Measurements from ENCODE around the gene FCN2. TPM values are rescaled to one million over a fixed set of nuclear protein-coding genes. Genes with fewer than 3 reads are reported as not detected.

Gene FCN2
- total RNA-seq, 2 experiments from 2014 or later: not detected

- H3K4me2 ChIP-seq (ENCODE audit: low read length): peak overlapping the region; percentile 21; the same call in 1 of the 2 replicates
- TF ChIP-seq EZH2phosphoT487 (IDR thresholded peaks at IDR 0.05; ENCODE audit: borderline replicate concordance, low read depth, low read length): no peak
- TF ChIP-seq, protein P1, sequence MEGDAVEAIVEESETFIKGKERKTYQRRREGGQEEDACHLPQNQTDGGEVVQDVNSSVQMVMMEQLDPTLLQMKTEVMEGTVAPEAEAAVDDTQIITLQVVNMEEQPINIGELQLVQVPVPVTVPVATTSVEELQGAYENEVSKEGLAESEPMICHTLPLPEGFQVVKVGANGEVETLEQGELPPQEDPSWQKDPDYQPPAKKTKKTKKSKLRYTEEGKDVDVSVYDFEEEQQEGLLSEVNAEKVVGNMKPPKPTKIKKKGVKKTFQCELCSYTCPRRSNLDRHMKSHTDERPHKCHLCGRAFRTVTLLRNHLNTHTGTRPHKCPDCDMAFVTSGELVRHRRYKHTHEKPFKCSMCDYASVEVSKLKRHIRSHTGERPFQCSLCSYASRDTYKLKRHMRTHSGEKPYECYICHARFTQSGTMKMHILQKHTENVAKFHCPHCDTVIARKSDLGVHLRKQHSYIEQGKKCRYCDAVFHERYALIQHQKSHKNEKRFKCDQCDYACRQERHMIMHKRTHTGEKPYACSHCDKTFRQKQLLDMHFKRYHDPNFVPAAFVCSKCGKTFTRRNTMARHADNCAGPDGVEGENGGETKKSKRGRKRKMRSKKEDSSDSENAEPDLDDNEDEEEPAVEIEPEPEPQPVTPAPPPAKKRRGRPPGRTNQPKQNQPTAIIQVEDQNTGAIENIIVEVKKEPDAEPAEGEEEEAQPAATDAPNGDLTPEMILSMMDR (conservative IDR thresholded peaks at IDR 0.05; ENCODE audit: low read length): no peak
- BruUV-seq (replicated peaks): no TSS peak
- H3K9me3 ChIP-seq (ENCODE audit: low read length): no peaks in the 10 kb centered on the region
- ChIA-PET CTCF (ENCODE audit: unreplicated experiment) (no interaction called here), POLR2A (interaction anchor here (0.6 to 1.1 kb wide), 3 partner anchors 8 to 41 kb away, joined by 4 to 5 read pairs (median 4); no protein-coding TSS in a partner anchor)
- H3K27ac ChIP-seq (ENCODE audit: low read depth, low read length, poor library complexity, severe bottlenecking): no peak overlapping the region
- intact Hi-C loops (cut with micrococcal nuclease; ENCODE audit: unreplicated experiment): no loop called here
- no peak overlapping the region for H3K4me3 ChIP-seq (ENCODE audit: low read depth, low read length, poor library complexity, severe bottlenecking)
- peaks cover 27% of the 10 kb centered on the region for H3K4me1 ChIP-seq (ENCODE audit: insufficient read depth, low read length, poor library complexity, severe bottlenecking)
- no peaks in the 10 kb centered on the region for H3K36me3 ChIP-seq (ENCODE audit: insufficient read depth, low read length)
- H3K79me2 ChIP-seq (ENCODE audit: insufficient read depth, low read depth, low read length): no peaks in the 10 kb centered on the region
- H2AFZ ChIP-seq (ENCODE audit: low read length): peak overlapping the region; percentile 65
- peak; percentile 28 for DNase-seq (ENCODE audit: low spot score)
- H4K20me1 ChIP-seq (ENCODE audit: insufficient read depth, low read length): no peaks in the 10 kb centered on the region
- H3K9me2 ChIP-seq (ENCODE audit: insufficient read depth, low read length): no peaks in the 10 kb centered on the region
These were observed 9.0 kb downstream of the FCN2 start for GRCh38 chr9:134889386-134890154.

DNA sequence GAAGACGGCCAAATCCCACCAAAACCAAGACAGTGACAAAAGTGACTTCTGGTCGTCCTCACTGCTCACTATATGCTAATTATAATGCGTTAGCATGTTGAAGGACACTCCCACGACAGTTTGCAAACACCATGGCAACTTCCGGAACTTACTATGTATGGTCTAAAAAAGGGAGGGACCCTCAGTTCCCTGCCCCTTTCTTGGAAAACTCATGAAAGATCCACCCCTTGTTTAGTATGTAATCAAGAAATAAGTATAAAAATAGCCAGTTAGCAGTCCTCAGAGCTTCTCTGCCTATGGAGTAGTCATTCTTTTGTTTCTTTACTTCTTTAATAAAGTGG lies 9.5 kb downstream of the FCN2 start:
- CTCF ChIA-PET (ENCODE audit: unreplicated experiment): no interaction called here
- DNase-seq (ENCODE audit: low spot score): peak; percentile 23
- Histone ChIP-seq H3K9me3 (ENCODE audit: low read length) (no peaks in the 10 kb centered on the region), H3K4me2 (ENCODE audit: low read length) (no peak overlapping the region; the same call in 1 of the 2 replicates), H3K4me1 (ENCODE audit: insufficient read depth, low read length, poor library complexity, severe bottlenecking) (peaks cover 27% of the 10 kb centered on the region), H3K27ac (ENCODE audit: low read depth, low read length, poor library complexity, severe bottlenecking) (no peak overlapping the region), H3K4me3 (ENCODE audit: low read depth, low read length, poor library complexity, severe bottlenecking) (no peak overlapping the region), H3K79me2 (ENCODE audit: insufficient read depth, low read depth, low read length) (no peaks in the 10 kb centered on the region), H4K20me1 (ENCODE audit: insufficient read depth, low read length) (no peaks in the 10 kb centered on the region), H2AFZ (ENCODE audit: low read length) (peak overlapping the region; percentile 65), H3K36me3 (ENCODE audit: insufficient read depth, low read length) (no peaks in the 10 kb centered on the region), H3K9me2 (ENCODE audit: insufficient read depth, low read length) (no peaks in the 10 kb centered on the region)
- no TSS peak for BruUV-seq (replicated peaks)
- POLR2A ChIA-PET: no interaction called here
- intact Hi-C loops (cut with micrococcal nuclease; ENCODE audit: unreplicated experiment): no loop called here
- TF ChIP-seq EZH2phosphoT487 (IDR thresholded peaks at IDR 0.05; ENCODE audit: borderline replicate concordance, low read depth, low read length): no peak
- TF ChIP-seq, protein P1 (conservative IDR thresholded peaks at IDR 0.05; ENCODE audit: low read length): no peak

GRCh38 chr9:134891053-134891452 lies 10.4 kb downstream of the FCN2 start:
- H3K4me2 ChIP-seq (ENCODE audit: low read length): no peak overlapping the region
- BruUV-seq (replicated peaks): no TSS peak

More at GRCh38 chr9:134891053-134891452, 10.4 kb downstream of the FCN2 start:
- no peak overlapping the region for H2AFZ ChIP-seq (ENCODE audit: low read length)
- no peak for DNase-seq (ENCODE audit: low spot score)
- intact Hi-C loops (cut with micrococcal nuclease; ENCODE audit: unreplicated experiment): no loop called here
- H4K20me1 ChIP-seq (ENCODE audit: insufficient read depth, low read length): no peaks in the 10 kb centered on the region
- H3K27ac ChIP-seq (ENCODE audit: low read depth, low read length, poor library complexity, severe bottlenecking): no peak overlapping the region
- TF ChIP-seq EZH2phosphoT487 (IDR thresholded peaks at IDR 0.05; ENCODE audit: borderline replicate concordance, low read depth, low read length): no peak
- TF ChIP-seq, protein P1 (conservative IDR thresholded peaks at IDR 0.05; ENCODE audit: low read length): no peak
- ChIA-PET CTCF (ENCODE audit: unreplicated experiment) (no interaction called here), POLR2A (no interaction called here)
- H3K4me3 ChIP-seq (ENCODE audit: low read depth, low read length, poor library complexity, severe bottlenecking): no peak overlapping the region
- H3K9me2 ChIP-seq (ENCODE audit: insufficient read depth, low read length): no peaks in the 10 kb centered on the region
- H3K79me2 ChIP-seq (ENCODE audit: insufficient read depth, low read depth, low read length): no peaks in the 10 kb centered on the region
- no peaks in the 10 kb centered on the region for H3K9me3 ChIP-seq (ENCODE audit: low read length)
- H3K4me1 ChIP-seq (ENCODE audit: insufficient read depth, low read length, poor library complexity, severe bottlenecking): peaks cover 27% of the 10 kb centered on the region
- no peaks in the 10 kb centered on the region for H3K36me3 ChIP-seq (ENCODE audit: insufficient read depth, low read length)

All from OCI-LY7 (cell line).